Myocyte (in vitro differentiated cells): ENCODE data around the gene TTLL11. TPM values are rescaled to one million over a fixed set of nuclear protein-coding genes. Genes with fewer than 3 reads are reported as not detected.
"Not testable (repeated sequence)": the region's sequence is repeated elsewhere in the genome, so short reads cannot be mapped to it uniquely, and the experiment has no call there.

Source experiments
- DNase-seq: peaks from one replicate; pipeline ENCODE4 v3.0.0-alpha.2; 2012; ENCODE audit warnings: low read depth
- total RNA-seq: library from RNA; depleted of rRNA; stranded (reverse); fragments of >200 nt; gene quantifications from 2 replicates; pipeline ENCODE4 v1.2.3, GENCODE V29; 2014

Gene TTLL11
- total RNA-seq, 1 donor from 2014 or later: 13.5 TPM

DNA sequence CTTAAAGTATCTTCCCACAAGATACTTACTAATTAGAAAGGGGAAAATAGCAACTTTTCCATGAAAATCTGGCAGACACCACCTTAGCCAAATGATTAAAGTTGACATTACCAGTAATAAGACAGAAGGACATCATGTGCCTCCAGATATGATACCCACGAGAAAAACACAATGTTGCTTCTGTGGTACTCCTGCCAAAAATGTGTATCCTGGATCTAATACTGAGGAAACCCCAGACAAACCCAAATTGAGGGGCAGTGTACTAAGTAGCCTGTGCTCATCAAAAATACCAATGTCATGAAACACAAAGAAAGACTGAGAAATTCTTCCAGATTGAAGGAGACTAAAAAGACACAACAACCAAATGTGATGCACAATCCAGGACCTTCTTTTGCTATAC lies 85.3 kb downstream of the TTLL11 start:
- no peak for DNase-seq

DNA sequence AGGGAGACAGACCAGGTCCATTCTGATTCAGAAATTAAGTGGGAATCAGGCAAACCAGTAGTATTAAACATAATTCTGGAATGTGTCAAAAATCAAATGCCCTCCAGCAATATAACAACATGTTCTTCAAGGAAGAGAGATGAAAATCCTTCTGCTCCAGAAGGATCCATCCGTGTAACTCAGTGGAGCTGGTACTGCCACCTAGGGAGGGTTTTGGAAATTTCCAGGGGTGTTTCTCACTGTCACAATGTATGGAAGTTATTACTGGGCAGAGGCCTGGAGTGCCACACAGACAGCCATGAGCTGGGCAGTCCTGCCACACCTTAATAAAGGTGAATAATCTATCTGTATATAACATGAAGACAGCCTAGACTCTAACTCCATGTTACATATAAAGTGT lies 87.5 kb downstream of the TTLL11 start:
- no peak for DNase-seq

DNA sequence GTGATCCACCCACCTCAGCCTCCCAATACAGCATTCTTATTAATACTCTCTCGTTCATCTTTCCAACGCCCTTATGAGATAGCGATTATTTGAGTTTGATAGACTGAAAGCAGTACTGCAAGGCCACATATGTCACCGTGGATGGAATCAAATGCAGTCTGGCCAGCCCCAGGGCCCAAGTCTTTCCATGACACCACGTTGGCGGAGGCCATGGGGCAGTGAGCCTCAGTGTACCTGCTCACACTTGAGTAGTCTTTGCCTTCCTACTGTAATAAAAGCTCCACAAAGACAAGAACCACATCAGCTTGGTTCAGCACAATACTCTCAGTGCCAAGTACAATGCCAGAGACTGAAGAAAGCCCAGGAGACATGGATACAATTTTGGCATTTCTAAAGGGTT lies 88.5 kb downstream of the TTLL11 start:
- DNase-seq: no peak

DNA sequence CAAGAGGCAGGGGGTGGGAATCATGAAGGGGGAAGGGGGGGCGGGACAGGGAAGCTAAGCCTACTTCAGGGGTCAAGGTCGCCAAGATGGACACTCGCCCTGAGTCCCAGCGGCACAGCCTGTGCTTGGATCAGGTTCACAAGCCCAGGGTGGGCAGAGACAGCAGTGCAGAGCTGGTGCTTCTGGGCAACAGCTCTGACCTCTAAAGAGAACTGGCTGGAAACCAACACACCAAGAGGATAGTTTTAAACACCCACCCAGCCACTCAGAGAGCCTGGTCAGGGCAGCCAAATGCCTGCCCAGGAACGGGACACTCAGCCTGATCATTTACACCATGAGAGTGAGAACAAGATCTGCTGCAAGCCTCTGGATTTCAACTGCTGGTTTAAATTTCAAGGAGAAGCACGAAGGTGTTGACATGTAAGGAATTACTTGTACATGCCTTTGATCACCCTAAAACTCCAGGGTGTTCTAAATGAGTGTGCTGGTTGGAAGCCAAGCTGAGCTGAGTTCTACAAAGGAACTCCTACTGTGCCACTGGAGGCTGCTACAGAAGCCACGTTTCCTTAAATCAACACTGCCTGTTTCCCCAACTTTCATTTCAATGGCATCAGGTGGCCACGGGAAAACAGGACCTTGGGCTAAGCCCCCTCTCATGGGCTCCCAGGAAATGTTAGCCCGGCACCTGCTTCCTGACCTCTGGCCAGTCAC lies 91.5 kb downstream of the TTLL11 start:
- no peak for DNase-seq

DNA sequence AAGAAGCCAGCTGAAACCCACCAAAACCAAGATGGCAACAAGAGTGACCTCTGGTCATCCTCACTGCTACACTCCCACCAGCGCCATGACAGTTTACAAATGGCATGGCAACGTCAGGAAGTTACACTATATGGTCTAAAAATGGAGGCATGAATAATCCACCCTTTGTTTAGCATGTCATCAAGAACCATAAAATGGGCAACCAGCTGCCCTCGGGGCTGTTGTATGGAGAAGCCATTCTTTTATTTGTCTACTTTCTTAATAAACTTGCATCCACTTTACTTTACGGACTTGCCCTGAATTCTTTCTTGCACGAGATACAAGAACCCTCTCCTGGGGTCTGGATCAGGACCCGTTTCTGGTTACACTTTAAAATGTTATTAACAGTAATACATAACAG lies 92.6 kb downstream of the TTLL11 start:
- DNase-seq: not testable (repeated sequence)

DNA sequence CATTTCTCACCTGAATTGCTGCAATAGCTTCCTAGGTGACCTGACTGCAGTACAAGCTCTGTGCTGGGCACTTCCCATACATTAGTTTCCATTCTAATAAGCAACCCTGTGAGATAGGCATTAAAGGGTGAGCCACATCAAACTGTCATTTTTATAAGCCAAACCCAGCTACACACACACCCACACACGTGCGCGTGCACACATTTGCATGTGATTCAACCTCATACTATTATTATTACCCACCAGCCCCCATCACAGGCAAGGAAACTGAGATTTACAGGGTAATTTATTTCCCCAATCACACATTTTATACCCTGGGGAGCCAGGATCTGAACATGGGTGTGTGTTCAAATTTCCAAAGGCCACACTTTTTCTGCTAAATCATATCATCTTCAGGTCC lies 93.6 kb downstream of the TTLL11 start:
- no peak for DNase-seq

DNA sequence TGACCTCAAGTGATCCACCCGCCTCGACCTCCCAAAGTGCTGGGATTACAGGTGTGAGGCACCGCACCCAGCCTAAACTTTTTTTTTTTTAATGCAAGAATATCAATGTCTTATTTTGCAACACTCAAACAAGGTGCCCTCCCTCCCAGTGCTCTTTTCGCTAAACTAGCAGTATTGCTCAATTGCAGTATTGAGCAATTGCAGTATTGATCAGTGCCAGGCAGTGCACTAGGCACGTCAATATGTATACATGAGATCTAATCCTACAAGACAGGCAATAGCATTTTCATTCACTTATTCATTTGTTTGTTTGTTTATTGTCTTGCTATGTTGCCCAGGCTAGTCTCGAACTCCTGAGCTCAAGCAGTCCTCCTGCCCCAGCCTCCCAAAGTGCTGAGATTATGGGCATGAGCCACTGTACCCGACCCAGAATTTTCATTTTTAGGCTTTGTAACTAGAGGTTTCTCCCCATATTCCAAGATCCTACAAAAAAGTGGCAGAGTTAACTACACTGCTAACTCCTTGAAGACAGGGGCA lies 94.5 kb downstream of the TTLL11 start:
- DNase-seq: no peak

DNA sequence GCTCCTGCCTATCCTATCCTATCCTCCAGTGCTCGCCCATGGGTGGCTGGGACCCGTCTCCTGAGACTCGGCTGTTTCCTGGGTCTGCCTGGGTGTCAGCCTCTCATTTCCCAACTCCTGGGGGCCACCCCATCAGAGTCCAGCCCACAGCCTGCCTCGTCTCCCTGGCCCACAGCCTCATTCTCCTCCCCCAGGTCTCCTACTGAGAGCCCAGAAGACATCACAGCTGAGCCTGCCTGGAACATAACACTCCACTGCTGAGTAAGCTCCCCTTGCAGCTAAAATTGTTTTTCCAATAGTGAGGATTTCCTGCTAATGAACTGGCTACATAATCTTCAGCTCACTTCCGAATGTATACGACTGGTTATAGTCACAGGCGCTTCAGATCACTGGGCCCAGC lies 95.3 kb downstream of the TTLL11 start:
- no peak for DNase-seq

DNA sequence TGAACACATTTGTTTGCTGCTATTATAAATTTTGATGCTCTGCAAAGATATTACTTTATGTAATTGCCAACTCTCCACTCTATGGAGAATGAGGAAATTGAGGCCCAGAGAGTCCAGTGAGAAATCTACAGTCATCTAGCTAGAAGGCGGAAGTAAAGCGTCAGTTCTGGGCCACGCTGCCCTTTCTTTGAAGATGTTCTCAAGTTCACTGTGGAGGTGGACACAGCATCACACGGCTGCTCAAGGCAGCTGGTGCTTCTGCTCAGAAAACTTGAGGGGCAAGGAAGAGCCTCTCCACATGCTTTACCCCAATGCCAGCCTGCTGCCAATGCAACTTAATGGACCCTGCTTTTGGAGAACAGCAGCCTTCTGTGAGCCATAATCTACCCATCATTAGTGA lies 96.3 kb downstream of the TTLL11 start:
- no peak for DNase-seq

DNA sequence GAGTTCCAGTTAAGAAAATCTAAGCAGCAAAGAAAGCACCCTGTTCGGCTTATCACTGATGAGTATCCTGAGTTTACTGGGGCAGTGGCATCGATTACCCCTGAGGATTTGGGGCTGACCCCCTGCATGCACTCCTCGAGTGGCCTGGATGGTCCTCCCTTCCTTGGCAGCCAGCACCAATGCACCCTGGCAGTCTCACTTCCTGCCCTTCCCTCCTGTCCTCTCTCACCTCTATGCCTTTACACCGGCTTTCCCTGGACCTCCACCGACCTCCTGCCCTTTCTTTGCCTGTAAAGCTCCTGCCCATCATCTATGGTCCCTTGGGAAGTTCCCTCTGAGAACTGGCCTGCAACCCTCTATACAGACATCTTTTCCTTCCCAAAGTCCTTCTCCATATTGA lies 97.1 kb downstream of the TTLL11 start:
- DNase-seq: no peak

DNA sequence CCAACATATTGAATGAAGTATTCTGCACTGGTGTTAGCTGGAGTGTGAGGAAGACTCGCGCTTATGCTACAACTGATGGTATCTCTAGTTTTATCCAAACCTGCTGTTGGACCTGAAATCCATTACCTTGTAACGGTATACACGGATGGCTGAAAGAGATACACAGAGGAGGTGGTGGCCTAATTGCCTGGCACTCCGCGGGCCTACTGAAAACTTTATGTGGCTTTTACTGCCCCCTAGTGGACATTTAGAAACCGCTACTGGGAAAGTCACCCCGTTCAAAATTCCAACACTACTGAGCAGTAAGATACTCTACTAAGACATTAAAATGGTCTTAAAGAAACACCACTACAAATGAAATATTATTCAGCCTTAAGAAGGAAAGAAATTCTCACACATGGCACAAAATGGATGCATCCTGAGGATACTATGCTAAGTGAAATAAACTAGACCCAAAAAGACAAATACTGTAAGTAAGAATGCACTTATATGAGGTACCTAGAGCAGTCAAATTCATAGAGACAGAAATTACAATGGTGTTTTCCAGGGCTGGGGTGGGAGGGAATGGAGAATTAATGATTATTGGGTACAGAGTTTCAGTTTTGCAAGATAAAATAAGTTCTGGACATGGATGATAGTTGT lies 100.4 kb downstream of the TTLL11 start:
- peak; percentile 86 for DNase-seq

DNA sequence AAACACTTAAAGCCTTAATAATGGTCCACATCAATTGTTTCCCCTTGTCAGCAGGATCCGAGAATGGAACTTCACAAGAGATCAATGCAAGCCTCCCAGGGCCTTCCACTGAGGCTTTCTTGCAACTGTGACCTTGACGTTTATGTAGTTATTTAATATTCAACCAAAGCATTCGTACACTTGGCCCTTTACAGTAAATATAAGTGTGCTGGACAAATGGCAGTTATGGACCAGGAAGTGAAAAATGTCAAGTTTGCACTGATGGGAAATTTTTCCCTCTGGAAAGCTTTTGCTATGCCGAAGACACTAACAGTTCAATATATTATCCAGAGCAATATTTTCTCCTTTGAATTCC lies 101.8 kb downstream of the TTLL11 start:
- no peak for DNase-seq

DNA sequence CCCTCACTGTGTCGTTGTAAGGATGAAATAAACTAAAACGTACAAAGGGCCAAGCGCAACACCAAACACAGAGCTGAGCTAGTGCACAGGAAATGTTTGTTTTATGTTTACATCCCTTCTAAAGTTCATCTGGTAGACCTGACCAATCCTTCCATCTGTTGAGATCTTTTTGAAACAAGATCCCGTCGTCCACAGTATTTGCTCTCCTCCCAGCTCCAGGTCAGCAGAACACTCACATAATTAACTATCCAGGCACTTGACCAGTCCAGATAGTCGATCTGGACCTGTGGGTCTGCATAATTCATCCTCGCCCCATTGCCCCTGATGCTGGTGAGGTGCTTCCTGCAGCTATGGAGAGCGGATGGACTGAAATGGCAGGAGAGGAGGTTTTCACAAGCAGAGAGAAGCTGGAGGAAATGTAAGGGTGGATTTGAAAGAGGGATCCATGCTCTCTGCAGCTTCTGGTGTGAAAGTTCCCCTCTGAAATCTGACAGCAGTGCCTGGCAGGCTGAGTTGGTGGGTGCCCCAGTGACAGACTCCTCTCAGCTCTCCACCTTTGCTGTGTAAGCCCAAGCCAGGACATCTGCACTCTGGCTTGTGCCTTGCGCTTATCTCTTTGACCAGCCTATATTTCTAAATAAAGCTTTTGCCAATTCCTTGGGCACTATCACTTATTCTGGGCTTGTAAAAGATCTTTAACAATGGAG lies 102.4 kb downstream of the TTLL11 start:
- no peak for DNase-seq

DNA sequence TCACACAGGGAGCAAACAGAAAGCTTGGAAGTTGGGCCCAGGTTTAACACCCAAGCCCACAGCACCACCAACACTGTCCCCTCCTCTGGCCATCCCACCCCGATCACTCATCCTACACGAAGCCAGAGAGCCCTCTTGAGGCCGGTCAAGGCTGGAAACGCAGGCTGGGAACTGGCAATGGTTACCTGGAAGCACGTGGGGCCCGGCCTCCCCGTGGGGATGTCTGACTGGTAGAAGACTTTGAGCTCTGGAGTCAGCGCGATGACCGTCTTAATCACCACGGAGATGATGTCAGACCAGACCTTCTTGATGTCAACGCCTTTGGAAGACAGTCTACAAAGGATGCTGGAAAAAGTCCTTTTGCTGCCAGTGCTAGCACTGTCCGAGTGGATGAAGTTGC lies 104.1 kb downstream of the TTLL11 start:
- no peak for DNase-seq

DNA sequence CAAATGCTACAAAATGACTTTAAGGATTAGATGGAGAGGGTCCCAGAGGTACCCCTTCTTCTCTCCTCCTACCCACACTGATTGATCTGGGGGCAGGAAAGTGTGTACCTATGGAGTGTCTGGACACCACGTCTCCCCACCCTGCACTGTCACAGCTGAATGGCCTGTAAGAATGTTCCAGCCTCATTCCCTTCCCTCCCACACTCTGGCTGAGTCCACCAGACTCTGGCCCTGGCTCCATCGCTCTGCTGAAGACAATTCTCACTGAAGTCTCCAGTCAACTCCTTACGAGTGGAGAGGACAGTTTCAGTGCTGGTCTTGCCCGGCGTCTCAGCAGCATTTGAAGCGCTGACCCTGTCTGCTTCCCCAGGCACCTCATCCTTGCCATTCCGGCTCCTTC lies 105.8 kb downstream of the TTLL11 start:
- no peak for DNase-seq

DNA sequence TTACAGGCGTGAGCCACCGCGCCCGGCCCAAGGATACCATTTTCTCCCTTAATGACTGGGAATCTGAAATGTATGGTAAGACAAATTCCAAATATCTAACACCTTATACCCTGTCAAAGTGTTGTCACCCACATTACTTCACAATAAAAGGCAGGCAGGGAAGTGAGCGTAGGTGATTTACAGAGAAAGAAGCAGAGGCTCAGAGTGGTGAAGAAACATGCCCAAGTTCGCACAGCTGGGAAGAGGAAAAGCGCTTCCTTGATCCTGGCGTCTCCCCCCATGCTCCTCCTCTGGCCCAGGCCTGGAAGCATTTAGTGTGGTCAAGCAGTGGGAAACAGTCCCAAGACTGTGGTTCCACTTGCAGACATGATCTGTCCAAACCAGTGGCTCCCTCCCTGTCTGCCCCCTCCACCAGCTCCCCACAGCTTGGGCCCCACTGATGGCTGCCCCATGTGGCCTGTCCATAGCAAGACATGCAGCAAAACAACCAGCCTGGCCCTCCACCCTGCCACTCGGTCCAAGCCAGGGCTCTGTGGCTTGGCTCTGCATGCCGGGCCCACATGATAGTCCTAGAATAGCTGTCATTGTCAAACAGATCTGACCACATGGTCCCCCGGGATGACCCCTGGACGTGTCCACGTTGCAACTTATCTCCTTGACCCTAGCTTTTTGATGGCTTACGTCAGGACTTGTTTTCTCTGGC lies 107.2 kb downstream of the TTLL11 start:
- DNase-seq: peak; percentile 97

DNA sequence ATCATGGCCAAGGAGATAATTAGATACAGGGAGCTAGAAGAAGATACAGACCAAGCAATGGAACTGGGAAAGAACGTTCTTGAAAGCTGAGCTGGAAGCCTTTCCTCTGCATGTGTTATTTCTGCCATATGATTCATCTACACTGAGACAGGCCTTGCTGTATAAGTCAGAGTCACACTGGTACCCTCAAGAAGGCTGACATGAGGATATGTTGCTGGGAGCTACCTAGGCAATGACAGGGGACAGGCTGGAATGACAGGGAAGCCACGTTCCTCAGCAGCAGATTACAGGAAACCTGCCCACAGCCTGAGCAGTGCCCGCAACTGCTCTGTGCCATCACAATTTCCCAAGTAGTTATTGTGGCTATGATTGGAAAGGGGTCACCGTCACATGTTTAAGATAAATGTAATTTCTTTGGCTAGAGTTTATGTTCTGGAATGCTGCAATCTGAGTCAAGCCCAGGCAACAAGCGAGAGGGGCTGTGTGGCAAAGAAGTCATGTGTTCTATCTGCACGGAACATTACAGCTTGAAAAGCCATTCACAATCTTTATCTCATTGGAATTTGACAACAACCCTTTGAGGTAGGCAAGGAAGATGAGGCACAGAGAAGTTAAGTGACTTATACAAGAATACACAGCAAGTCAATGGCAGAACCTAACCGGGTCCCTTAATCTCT lies 108.2 kb downstream of the TTLL11 start:
- DNase-seq: peak; percentile 87

DNA sequence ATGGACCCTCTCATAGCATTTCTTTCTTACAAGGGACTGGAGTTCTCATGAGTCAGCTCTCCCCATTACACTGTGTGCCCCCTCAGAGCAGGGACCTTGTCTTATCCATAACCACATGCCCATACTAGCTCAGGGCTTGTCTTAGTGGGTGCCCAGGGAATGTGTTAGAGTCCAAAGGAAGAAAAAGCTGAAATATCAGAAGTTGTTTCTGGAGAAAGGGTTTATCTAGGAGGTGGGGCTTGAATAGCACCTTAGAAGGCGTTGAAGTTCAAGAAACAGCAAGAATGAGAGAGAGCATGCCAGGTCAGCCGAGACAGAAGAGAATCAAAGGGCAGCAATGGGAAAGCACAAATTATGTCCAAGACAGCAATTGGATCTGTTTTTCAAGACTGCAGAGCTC lies 109.4 kb downstream of the TTLL11 start:
- no peak for DNase-seq

DNA sequence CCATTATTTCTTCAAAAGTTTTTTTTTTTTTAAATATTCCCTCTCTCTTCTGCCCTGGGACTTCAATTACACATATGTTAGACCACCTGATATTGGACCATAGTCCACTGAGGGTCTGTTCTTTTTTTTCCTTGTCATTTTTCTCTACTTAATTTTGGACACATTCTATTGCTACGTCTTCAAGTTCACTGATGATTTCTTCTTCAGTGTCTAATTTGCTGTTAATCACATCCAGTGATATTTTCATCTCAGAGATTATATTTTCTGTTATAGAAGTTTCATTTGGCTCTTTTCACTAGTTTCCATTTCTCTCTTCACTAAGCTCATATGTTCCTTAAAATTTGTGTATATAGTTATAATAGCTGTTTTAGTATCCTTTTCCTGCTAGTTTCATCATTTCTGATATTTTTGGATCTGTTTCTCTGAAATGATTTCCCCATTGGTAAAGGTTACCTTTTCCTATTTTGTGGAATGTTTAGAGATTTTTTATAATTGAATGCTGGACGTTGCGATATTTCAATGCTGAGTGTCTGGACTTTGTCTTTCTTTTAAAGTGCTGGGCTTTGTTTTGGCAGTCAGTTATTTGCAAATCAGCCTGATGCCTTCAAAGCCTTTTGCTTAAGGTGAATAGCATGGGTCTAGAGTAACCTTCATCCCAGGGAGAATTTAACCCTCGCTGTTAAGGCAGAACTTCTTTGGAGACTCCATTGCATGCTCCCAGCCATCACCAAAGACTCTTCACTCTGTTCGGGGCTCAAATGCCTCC lies 111.8 kb downstream of the TTLL11 start:
- no peak for DNase-seq

DNA sequence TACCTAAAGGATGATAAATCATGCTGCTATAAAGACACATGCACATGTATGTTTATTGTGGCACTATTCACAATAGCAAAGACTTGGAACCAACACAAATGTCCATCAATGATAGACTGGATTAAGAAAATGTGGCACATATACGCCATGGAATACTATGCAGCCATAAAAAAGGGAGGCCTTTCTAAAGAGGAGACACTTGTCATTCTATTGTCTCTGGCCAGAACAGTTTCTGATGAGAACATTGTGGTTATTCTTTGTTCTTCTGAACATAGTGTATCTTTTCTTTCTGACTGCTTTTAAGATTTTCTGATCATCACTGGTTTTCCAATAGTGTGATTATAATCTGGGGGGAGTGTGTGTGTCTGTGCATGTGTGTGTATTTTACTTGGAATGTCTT lies 112.4 kb downstream of the TTLL11 start:
- DNase-seq: not testable (repeated sequence)
